Measurements from ENCODE around the gene CIAO2B.

The CIAO2B gene

GRCh38 chr16:66919569-66920298, 14.5 kb downstream of the CIAO2B start:
- no peak for DNase-seq (ENCODE audit: low read depth)

- no peak for DNase-seq (ENCODE audit: low read depth)
Measured at GRCh38 chr16:66918803-66919568, 15.2 kb downstream of the CIAO2B start, which contains the start of gene CDH16. Gene CDH16, minus strand, starts transcription at chr16:66918885. Its CDS starts 820 bp downstream, at chr16:66918065.

- DNase-seq (ENCODE audit: low read depth): no peak
Measured at GRCh38 chr16:66918355-66918754, 15.8 kb downstream of the CIAO2B start.

GRCh38 chr16:66917741-66918140, 16.5 kb downstream of the CIAO2B start:
- DNase-seq (ENCODE audit: low read depth): no peak

GRCh38 chr16:66916518-66916917, 17.7 kb downstream of the CIAO2B start:
- DNase-seq (ENCODE audit: low read depth): no peak

- DNase-seq (ENCODE audit: low read depth): no peak
Measured at GRCh38 chr16:66915041-66915440, 19.2 kb downstream of the CIAO2B start.

GRCh38 chr16:66914541-66914940, 19.7 kb downstream of the CIAO2B start:
- no peak for DNase-seq (ENCODE audit: low read depth)

- no peak for DNase-seq (ENCODE audit: low read depth)
Measured at GRCh38 chr16:66913711-66914110, 20.5 kb downstream of the CIAO2B start.

GRCh38 chr16:66913081-66913480, 21.1 kb downstream of the CIAO2B start:
- no peak for DNase-seq (ENCODE audit: low read depth)

GRCh38 chr16:66911801-66912200, 22.4 kb downstream of the CIAO2B start:
- DNase-seq (ENCODE audit: low read depth): no peak

- DNase-seq (ENCODE audit: low read depth): no peak
Measured at GRCh38 chr16:66911112-66911511, 23.1 kb downstream of the CIAO2B start.

GRCh38 chr16:66910175-66910940, 23.8 kb downstream of the CIAO2B start:
- DNase-seq (ENCODE audit: low read depth): no peak

GRCh38 chr16:66908762-66909559, 25.2 kb downstream of the CIAO2B start:
- DNase-seq (ENCODE audit: low read depth): no peak

- no peak for DNase-seq (ENCODE audit: low read depth)
Measured at GRCh38 chr16:66908116-66908515, 26.1 kb downstream of the CIAO2B start.

- no peak for DNase-seq (ENCODE audit: low read depth)
Measured at GRCh38 chr16:66906916-66907836, 27.0 kb downstream of the CIAO2B start.

- DNase-seq (ENCODE audit: low read depth): no peak
Measured at GRCh38 chr16:66905633-66906539, 28.3 kb downstream of the CIAO2B start.

- DNase-seq (ENCODE audit: low read depth): no peak
Measured at GRCh38 chr16:66904846-66905632, 29.2 kb downstream of the CIAO2B start.

GRCh38 chr16:66904428-66904845, 29.8 kb downstream of the CIAO2B start:
- DNase-seq (ENCODE audit: low read depth): no peak

Data from GM04504 (cell line).